Endothelial cell of umbilical vein (primary cell): Measurements from ENCODE around the gene GSE1. TPM values are rescaled to one million over a fixed set of nuclear protein-coding genes. Genes with fewer than 3 reads are reported as not detected.

Experiments
- BruUV-seq: library from RNA; stranded (reverse); fragments of 400-500 nt; replicated peaks from 2 replicates; lab custom pipeline; 2021; lab: Mats Ljungman, UMichigan
- CTCF ChIA-PET: fragments of 300-600, 350-600 bp; sonication (Branson Sonifier 250); formaldehyde crosslinking; loops from one replicate; lab custom pipeline; 2021; ENCODE audit warnings: antibody characterized with exemption, inconsistent platforms; lab: Charles Lee
- POLR2A ChIA-PET: fragments of 300-600, 350-600 bp; sonication (Branson Sonifier 250); formaldehyde crosslinking; loops from one replicate; lab custom pipeline; 2021; ENCODE audit warnings: antibody characterized with exemption, inconsistent platforms; lab: Charles Lee
- DNase-seq: peaks from one replicate; pipeline ENCODE4 v3.0.0-alpha.2; 2011; ENCODE audit warnings: low read depth, low spot score
- FAIRE-seq: peaks from 2 replicates; lab custom pipeline; 2011; peaks lifted over from hg19 to GRCh38; lab: Jason Lieb, UNC
- H2AFZ ChIP-seq: 2 replicates; pipeline ENCODE4 v1.6.0; 2012; ENCODE audit warnings: low read depth, low read length, control low read depth, inconsistent platforms
- H3K27ac ChIP-seq: 2 replicates; pipeline ENCODE4 v1.5.1; 2011; ENCODE audit warnings: low read depth, mild to moderate bottlenecking, control low read depth, low read length, moderate library complexity; ENCODE audit not compliant: insufficient read depth
- H3K27me3 ChIP-seq, 2 experiments: 2 replicates each; pipeline versions ENCODE4 v1.6.0 to v1.6.1; 2011; ENCODE audit warnings: low read length in 2 of 2, mixed read lengths in 1 of 2; ENCODE audit not compliant: control insufficient read depth in 2 of 2, insufficient read depth in 2 of 2
- H3K36me3 ChIP-seq, 2 experiments: 2 replicates in 1 of 2; 3 replicates in 1 of 2; pipeline ENCODE4 v1.5.1; 2011; ENCODE audit warnings: low read length in 2 of 2, mild to moderate bottlenecking in 1 of 2, moderate library complexity in 1 of 2; ENCODE audit not compliant: control insufficient read depth in 2 of 2, insufficient read depth in 2 of 2; ENCODE audit errors: extremely low read depth in 1 of 2
- H3K4me1 ChIP-seq: 3 replicates; pipeline ENCODE4 v1.5.1; 2011; ENCODE audit warnings: mild to moderate bottlenecking, low read length; ENCODE audit not compliant: control insufficient read depth, insufficient read depth; ENCODE audit errors: extremely low read depth
- H3K4me2 ChIP-seq: 2 replicates; pipeline ENCODE4 v1.6.1; 2011; ENCODE audit warnings: low read length, control low read depth, mixed read lengths; ENCODE audit not compliant: insufficient read depth
- H3K4me3 ChIP-seq, 3 experiments: fragments of 200-600 bp in 1 of 3; sonication (generic), shearing (Covaris generic) in 1 of 3; replicated peaks in 1 of 3; 2 replicates each; pipeline ENCODE4 v1.5.1; 2011 to 2016; ENCODE audit warnings: control low read depth in 3 of 3, low read length in 3 of 3, mild to moderate bottlenecking in 2 of 3, inconsistent platforms in 1 of 3, low read depth in 1 of 3, moderate library complexity in 1 of 3; ENCODE audit not compliant: insufficient read depth in 1 of 3
- H3K79me2 ChIP-seq: 2 replicates; pipeline ENCODE4 v1.6.0; 2012; ENCODE audit warnings: low read length, inconsistent platforms; ENCODE audit not compliant: control insufficient read depth, insufficient read depth
- H3K9ac ChIP-seq: replicated peaks from 2 replicates; pipeline ENCODE3; 2011; ENCODE audit warnings: low read length, control low read depth; ENCODE audit not compliant: insufficient read depth; ENCODE audit errors: extremely low read depth
- H3K9me1 ChIP-seq: replicated peaks from 3 replicates; pipeline ENCODE4 v1.6.0; 2011; ENCODE audit warnings: mild to moderate bottlenecking, low read length; ENCODE audit not compliant: control insufficient read depth, insufficient read depth; ENCODE audit errors: extremely low read depth
- H3K9me3 ChIP-seq: replicated peaks from 2 replicates; pipeline ENCODE4 v1.5.1; 2012; ENCODE audit warnings: low read length, inconsistent platforms; ENCODE audit not compliant: control insufficient read depth, insufficient read depth
- H4K20me1 ChIP-seq: replicated peaks from 2 replicates; pipeline ENCODE3; 2011; ENCODE audit warnings: mild to moderate bottlenecking, low read length; ENCODE audit not compliant: control insufficient read depth, insufficient read depth; ENCODE audit errors: extremely low read depth
- CTCF ChIP-seq, 2 donors: IDR thresholded peaks; 1 replicate in 1 of 2; 2 replicates in 1 of 2; pipeline ENCODE4 v1.5.1; 2011; ENCODE audit warnings: low read length in 2 of 2, mild to moderate bottlenecking in 2 of 2, moderate library complexity in 2 of 2, control low read depth in 1 of 2, inconsistent platforms in 1 of 2, low read depth in 1 of 2; ENCODE audit not compliant: insufficient read depth in 1 of 2; ENCODE audit errors: extremely low read depth in 1 of 2
- EZH2 ChIP-seq: IDR thresholded peaks from 2 replicates; pipeline ENCODE4 v1.6.1; 2012; ENCODE audit warnings: borderline replicate concordance, low read depth, mild to moderate bottlenecking, moderate library complexity, low read length, inconsistent platforms; ENCODE audit not compliant: severe bottlenecking
- FOS ChIP-seq: IDR thresholded peaks from 2 replicates; pipeline ENCODE4 v1.6.1; 2011; ENCODE audit warnings: mild to moderate bottlenecking, low read length, moderate library complexity, borderline replicate concordance; ENCODE audit not compliant: insufficient read depth
- GATA2 ChIP-seq: IDR thresholded peaks from 2 replicates; pipeline ENCODE4 v1.7.0; 2011; ENCODE audit warnings: low read depth, mild to moderate bottlenecking, moderate library complexity, mixed read lengths, low read length; ENCODE audit not compliant: insufficient read length, insufficient read depth
- JUN ChIP-seq: IDR thresholded peaks from 2 replicates; pipeline ENCODE4 v1.6.1; 2011; ENCODE audit warnings: borderline replicate concordance, low read depth; ENCODE audit not compliant: insufficient read length, insufficient read depth
- MYC ChIP-seq: IDR thresholded peaks from one replicate; pipeline ENCODE4 v1.6.1; 2011; ENCODE audit warnings: mild to moderate bottlenecking, low read depth, low read length
- POLR2A ChIP-seq: IDR thresholded peaks from 2 replicates; pipeline ENCODE4 v1.6.1; 2012; ENCODE audit warnings: low read depth, mild to moderate bottlenecking, control low read depth, low read length
- POLR2AphosphoS5 ChIP-seq: IDR thresholded peaks from 2 replicates; pipeline ENCODE4 v1.6.1; 2012; ENCODE audit warnings: low read depth, mild to moderate bottlenecking, control low read depth, low read length, moderate library complexity; ENCODE audit not compliant: insufficient read depth
- dilution Hi-C: fragments of 300-500 bp; cut with MboI; formaldehyde crosslinking; loops from one replicate; pipeline ENCODE4 v1.15.0; 2019; ENCODE audit warnings: low sequenced_read_pairs; ENCODE audit not compliant: extremely low pct_ligation_motif_present
- intact Hi-C: fragments of 100-400 bp; cut with micrococcal nuclease; formaldehyde crosslinking; loops from one replicate; pipeline ENCODE4 v1.10.0; 2022
- polyA plus RNA-seq, 4 experiments: library from polyadenylated mRNA; depleted of rRNA in 3 of 4; stranded (reverse) in 3 of 4; unstranded in 1 of 4; fragments of >200 nt; gene quantifications; 2 replicates each; pipeline versions ENCODE4 v1.2.1 to v1.2.3, GENCODE V29; 2011 to 2012; ENCODE audit warnings: missing spikeins in 1 of 4
- total RNA-seq: library from RNA; stranded (reverse); gene quantifications from 2 replicates; pipeline ENCODE4 v1.2.3, GENCODE V29; 2021
- TF ChIP-seq, protein P1 (sequence below): IDR thresholded peaks from 2 replicates; pipeline ENCODE4 v1.6.1; 2011; ENCODE audit not compliant: insufficient read depth, insufficient read length

GSE1 gene
- total and polyA plus RNA-seq, 2 donors (not counting 3 experiments of a cell fraction or from before 2014, with no cell fraction given) = 4.2 to 18.3 TPM

- DNase-seq (no peak), FAIRE-seq (no peak)
- Histone ChIP-seq H3K4me1 (peaks cover 19% of the 10 kb centered on the region), H2AFZ (no peak overlapping the region), H3K9me1 (no peaks in the 10 kb centered on the region), H3K4me3 (no peak overlapping the region), H3K79me2 (no peaks in the 10 kb centered on the region), H4K20me1 (no peaks in the 10 kb centered on the region), H3K4me2 (no peak overlapping the region), H3K27ac (no peak overlapping the region), H3K9ac (no peak overlapping the region), H3K9me3 (no peaks in the 10 kb centered on the region), H3K27me3 (no peaks in the 10 kb centered on the region), H3K36me3 (no peaks in the 10 kb centered on the region)
- POLR2A ChIA-PET = no interaction called here
- CTCF ChIA-PET = interaction anchor here (0.7 to 1.5 kb wide), 4 partner anchors 10 to 564 kb away, joined by 3 read pairs; no protein-coding TSS in a partner anchor
- dilution Hi-C loops (no loop called here), intact Hi-C loops (no loop called here)
- no TSS peak for BruUV-seq
- no peak for TF ChIP-seq GATA2
- TF ChIP-seq JUN = no peak
- no peak for TF ChIP-seq POLR2A
- no peak for TF ChIP-seq EZH2
- TF ChIP-seq POLR2AphosphoS5 = no peak
- no peak for TF ChIP-seq FOS
- no peak for TF ChIP-seq MYC
- TF ChIP-seq, protein P1, sequence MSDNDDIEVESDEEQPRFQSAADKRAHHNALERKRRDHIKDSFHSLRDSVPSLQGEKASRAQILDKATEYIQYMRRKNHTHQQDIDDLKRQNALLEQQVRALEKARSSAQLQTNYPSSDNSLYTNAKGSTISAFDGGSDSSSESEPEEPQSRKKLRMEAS = no peak
- no peak for TF ChIP-seq CTCF (IDR thresholded peaks at IDR 0.05; ENCODE audit: extremely low read depth in 1 of 2, insufficient read depth in 1 of 2, low read depth in 1 of 2, low read length in 2 of 2)
Measured at GRCh38 chr16:85575920-85576319, 37.2 kb upstream of the GSE1 start.
